ENCODE results near the gene PORCN. TPM values are rescaled to one million over a fixed set of nuclear protein-coding genes. Genes with fewer than 3 reads are reported as not detected.
A peak's percentile ranks its signal among the peaks of the same experiment; 100 is the strongest.

The PORCN gene
- total RNA-seq, 1 experiment from 2014 or later = 13.7 TPM

- in situ Hi-C loops (cut with HindIII; ENCODE audit: low pct_unique_long_range_greater_than_20kb, low sequenced_read_pairs) = no loop called here
Measured at GRCh38 chrX:48474581-48474980, 34.2 kb upstream of the PORCN start.

GRCh38 chrX:48475296-48475695 lies 33.5 kb upstream of the PORCN start:
- in situ Hi-C loops (cut with HindIII; ENCODE audit: low pct_unique_long_range_greater_than_20kb, low sequenced_read_pairs) = no loop called here
- no peak for DNase-seq (ENCODE audit: low read depth, low spot score)

More at GRCh38 chrX:48474581-48474980, 34.2 kb upstream of the PORCN start:
- DNase-seq (ENCODE audit: low read depth, low spot score) = peak; percentile 10

GRCh38 chrX:48475774-48476577 lies 32.8 kb upstream of the PORCN start, which contains the start of gene FTSJ1:
TSS of gene FTSJ1 (plus strand) at chrX:48476199. CDS start at chrX:48478048, 1,849 bp downstream.
- in situ Hi-C loops (cut with HindIII; ENCODE audit: low pct_unique_long_range_greater_than_20kb, low sequenced_read_pairs) = no loop called here
- DNase-seq (ENCODE audit: low read depth, low spot score) = peak; percentile 91

GRCh38 chrX:48476919-48477318 lies 31.9 kb upstream of the PORCN start:
- in situ Hi-C loops (cut with HindIII; ENCODE audit: low pct_unique_long_range_greater_than_20kb, low sequenced_read_pairs) = no loop called here
- no peak for DNase-seq (ENCODE audit: low read depth, low spot score)

- DNase-seq (ENCODE audit: low read depth, low spot score) = no peak
- in situ Hi-C loops (cut with HindIII; ENCODE audit: low pct_unique_long_range_greater_than_20kb, low sequenced_read_pairs) = no loop called here
Measured at GRCh38 chrX:48477960-48478755, 30.6 kb upstream of the PORCN start.

- DNase-seq (ENCODE audit: low read depth, low spot score) = no peak
- in situ Hi-C loops (cut with HindIII; ENCODE audit: low pct_unique_long_range_greater_than_20kb, low sequenced_read_pairs) = no loop called here
Measured at GRCh38 chrX:48478806-48479205, 30.0 kb upstream of the PORCN start.

GRCh38 chrX:48480142-48480541 lies 28.6 kb upstream of the PORCN start:
- DNase-seq (ENCODE audit: low read depth, low spot score) = no peak
- in situ Hi-C loops (cut with HindIII; ENCODE audit: low pct_unique_long_range_greater_than_20kb, low sequenced_read_pairs) = no loop called here

- DNase-seq (ENCODE audit: low read depth, low spot score) = no peak
- in situ Hi-C loops (cut with HindIII; ENCODE audit: low pct_unique_long_range_greater_than_20kb, low sequenced_read_pairs) = no loop called here
Measured at GRCh38 chrX:48480583-48480982, 28.2 kb upstream of the PORCN start.

GRCh38 chrX:48482526-48482925 lies 26.3 kb upstream of the PORCN start:
- in situ Hi-C loops (cut with HindIII; ENCODE audit: low pct_unique_long_range_greater_than_20kb, low sequenced_read_pairs) = no loop called here
- no peak for DNase-seq (ENCODE audit: low read depth, low spot score)

GRCh38 chrX:48487362-48487798 lies 21.4 kb upstream of the PORCN start:
- in situ Hi-C loops (cut with HindIII; ENCODE audit: low pct_unique_long_range_greater_than_20kb, low sequenced_read_pairs) = no loop called here

GRCh38 chrX:48488034-48488433 lies 20.8 kb upstream of the PORCN start:
- in situ Hi-C loops (cut with HindIII; ENCODE audit: low pct_unique_long_range_greater_than_20kb, low sequenced_read_pairs) = no loop called here
- no peak for DNase-seq (ENCODE audit: low read depth, low spot score)

More at GRCh38 chrX:48487362-48487798, 21.4 kb upstream of the PORCN start:
- DNase-seq (ENCODE audit: low read depth, low spot score) = no peak

GRCh38 chrX:48489296-48489695 lies 19.5 kb upstream of the PORCN start:
- no peak for DNase-seq (ENCODE audit: low read depth, low spot score)
- in situ Hi-C loops (cut with HindIII; ENCODE audit: low pct_unique_long_range_greater_than_20kb, low sequenced_read_pairs) = no loop called here

GRCh38 chrX:48489892-48490291 lies 18.9 kb upstream of the PORCN start:
- in situ Hi-C loops (cut with HindIII; ENCODE audit: low pct_unique_long_range_greater_than_20kb, low sequenced_read_pairs) = no loop called here
- no peak for DNase-seq (ENCODE audit: low read depth, low spot score)

- no peak for DNase-seq (ENCODE audit: low read depth, low spot score)
- in situ Hi-C loops (cut with HindIII; ENCODE audit: low pct_unique_long_range_greater_than_20kb, low sequenced_read_pairs) = no loop called here
Measured at GRCh38 chrX:48490661-48491060, 18.1 kb upstream of the PORCN start.

- in situ Hi-C loops (cut with HindIII; ENCODE audit: low pct_unique_long_range_greater_than_20kb, low sequenced_read_pairs) = no loop called here
- DNase-seq (ENCODE audit: low read depth, low spot score) = no peak
Measured at GRCh38 chrX:48491809-48492208, 17.0 kb upstream of the PORCN start.

GRCh38 chrX:48492293-48492910 lies 16.4 kb upstream of the PORCN start:
- in situ Hi-C loops (cut with HindIII; ENCODE audit: low pct_unique_long_range_greater_than_20kb, low sequenced_read_pairs) = no loop called here
- no peak for DNase-seq (ENCODE audit: low read depth, low spot score)

GRCh38 chrX:48493890-48494364 lies 14.9 kb upstream of the PORCN start:
- peak; percentile 67 for DNase-seq (ENCODE audit: low read depth, low spot score)
- in situ Hi-C loops (cut with HindIII; ENCODE audit: low pct_unique_long_range_greater_than_20kb, low sequenced_read_pairs) = no loop called here

- DNase-seq (ENCODE audit: low read depth, low spot score) = no peak
- in situ Hi-C loops (cut with HindIII; ENCODE audit: low pct_unique_long_range_greater_than_20kb, low sequenced_read_pairs) = no loop called here
Measured at GRCh38 chrX:48496660-48497059, 12.1 kb upstream of the PORCN start.
